ENCODE measurements around the gene SLC36A2.

Gene SLC36A2

DNA sequence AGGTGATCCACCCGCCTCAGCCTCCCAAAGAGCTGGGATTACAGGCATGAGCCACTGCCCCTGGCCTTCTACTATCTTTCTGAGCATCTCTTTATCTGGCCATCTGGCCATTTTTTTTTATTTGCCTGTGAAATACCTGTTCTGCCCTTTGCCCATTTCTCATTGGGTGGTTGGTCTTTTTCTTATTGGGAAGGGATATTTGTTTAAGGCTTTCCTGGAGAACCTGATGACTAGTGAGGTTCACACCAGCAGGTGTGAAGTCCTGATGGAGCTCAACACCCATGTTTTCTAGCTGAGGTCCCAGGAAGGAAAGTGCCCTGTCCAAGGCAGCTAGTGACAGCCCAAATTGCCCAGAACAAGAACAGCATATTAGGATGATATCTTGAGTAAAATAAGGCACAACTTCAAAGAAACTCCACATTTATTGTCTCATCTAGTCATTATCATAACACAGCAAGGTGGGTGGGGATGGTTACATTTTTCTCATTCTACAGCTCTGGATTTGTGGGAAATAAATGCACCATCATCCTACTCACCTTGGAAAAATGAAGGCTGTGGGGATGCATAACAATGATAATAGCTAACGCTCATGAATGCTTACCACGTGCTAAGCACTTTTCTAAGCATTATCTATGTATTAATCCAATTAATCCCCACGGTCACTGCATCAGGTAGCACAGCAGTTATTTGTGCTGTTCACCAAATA, 64.1 kb downstream of the SLC36A2 start:
- no peak for DNase-seq (ENCODE audit: low read depth)

DNA sequence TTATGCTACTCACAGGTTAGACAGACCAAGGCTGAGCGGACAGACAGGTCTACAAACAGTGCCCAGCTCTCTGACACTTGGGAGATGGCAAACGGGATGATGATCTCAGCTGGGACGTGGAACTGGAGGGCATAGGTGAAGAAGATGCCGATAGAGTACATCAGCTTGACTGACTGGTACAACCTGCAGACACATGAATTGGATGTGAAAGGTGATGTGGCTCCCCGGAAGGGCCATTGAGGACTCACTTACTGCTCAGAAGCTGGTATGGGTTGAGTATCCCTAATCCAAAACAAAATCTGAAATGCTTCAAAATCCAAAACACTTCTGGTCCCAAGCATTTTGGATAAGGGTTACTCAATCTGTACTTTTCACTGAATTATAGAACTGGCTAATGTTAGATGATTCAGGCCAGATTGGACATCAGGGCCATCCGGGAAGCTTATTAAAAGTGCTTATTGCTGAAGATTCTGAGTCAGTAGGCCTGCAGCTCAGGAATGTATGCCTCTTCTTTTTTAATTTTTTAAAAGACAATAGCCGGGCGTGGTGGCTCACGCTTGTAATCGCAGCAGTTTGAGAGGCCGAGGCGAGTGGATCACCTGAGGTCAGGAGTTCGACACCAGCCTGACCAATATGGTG, 66.2 kb downstream of the SLC36A2 start:
- DNase-seq (ENCODE audit: low read depth) = no peak

DNA sequence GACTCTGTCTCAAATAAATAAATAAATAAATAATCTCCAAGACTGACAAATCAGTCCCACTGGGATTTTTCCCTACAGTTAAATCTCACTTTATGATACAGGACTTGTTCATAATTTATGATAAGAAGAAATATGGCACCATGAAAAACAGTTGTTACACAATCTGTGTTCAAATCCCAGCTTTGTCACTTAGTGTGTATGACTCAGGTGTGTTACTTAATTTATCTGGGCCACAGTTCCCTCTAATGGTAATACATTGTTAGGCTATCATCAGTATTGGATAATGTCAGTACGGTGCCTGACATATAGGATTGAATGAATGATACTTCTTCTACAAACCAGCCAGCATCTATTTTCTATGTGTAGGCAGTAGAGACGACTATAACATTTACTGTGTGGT, 66.9 kb downstream of the SLC36A2 start:
- no peak for DNase-seq (ENCODE audit: low read depth)

DNA sequence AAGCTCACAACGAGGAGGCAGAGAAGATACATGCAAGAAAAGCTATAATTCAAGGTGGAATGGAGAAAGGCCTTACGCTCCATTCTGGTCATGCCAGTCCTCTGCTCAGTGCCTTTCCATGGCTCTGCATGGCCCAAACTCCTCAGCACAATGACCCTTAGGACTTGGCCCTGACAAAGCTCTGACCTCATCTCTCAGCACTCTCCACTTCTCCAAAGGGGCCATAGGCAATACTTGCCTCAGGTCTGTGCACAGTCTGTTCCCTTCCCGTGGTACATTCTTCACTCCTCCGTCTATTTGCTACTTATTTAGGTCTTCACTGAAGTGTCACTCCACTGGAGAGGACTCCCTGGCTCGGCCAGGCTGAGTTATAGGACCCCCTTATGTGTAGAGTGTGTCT, 68.5 kb downstream of the SLC36A2 start:
- DNase-seq (ENCODE audit: low read depth) = no peak

DNA sequence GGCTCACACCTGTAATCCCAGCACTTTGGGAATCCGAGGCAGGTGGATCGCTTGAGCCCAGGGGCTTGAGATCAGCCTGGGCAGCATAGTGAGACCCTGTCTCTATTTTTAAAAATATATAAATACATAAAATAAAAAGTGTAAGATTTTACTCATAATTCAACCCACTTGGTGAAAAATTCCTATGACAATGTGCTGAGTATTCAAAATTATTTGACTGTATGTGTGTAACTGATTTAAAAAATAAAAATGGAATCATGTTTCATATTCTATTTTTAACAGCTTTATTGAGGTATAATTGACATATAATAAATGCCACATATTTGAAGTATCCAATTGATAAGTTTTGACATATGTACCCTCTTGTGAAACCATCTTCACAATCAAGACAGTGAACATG, 71.6 kb downstream of the SLC36A2 start:
- DNase-seq (ENCODE audit: low read depth) = no peak

DNA sequence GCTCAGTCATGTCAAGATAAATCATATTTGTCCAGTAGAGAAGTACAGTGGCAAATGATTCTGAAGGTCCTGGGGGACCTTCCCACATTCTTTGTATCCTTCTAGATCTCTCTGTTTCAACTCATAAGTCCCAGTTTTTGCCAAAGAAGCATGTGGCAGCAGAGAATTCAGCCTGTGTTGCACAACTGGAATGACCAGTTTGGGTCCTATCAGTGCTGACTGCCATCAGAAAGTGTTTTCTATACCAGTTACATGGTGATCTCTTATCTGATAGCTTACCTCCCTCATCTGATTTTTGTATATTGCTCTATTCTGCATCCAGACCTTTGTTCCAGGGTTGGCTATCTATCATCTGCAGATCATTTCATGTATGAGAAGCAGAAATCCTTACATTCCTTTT, 72.7 kb downstream of the SLC36A2 start:
- no peak for DNase-seq (ENCODE audit: low read depth)

DNA sequence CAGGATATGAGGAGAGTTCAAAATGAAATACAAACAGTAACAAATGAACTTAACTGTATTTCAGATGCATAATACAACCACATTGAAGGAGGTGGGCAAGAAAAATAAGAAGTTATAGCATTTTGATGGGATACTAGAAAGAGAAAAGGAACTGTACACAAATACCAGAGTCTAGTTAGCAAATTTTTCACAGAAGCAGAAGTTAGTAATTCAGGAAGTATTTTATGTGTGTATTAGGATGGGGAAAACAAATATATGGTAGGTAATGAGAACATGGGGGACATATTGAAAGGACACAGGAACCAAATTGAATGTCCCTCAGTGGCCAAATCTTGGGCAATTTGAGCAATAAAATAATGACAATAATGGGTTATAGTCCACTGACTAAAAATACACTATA, 76.0 kb downstream of the SLC36A2 start:
- no peak for DNase-seq (ENCODE audit: low read depth)

DNA sequence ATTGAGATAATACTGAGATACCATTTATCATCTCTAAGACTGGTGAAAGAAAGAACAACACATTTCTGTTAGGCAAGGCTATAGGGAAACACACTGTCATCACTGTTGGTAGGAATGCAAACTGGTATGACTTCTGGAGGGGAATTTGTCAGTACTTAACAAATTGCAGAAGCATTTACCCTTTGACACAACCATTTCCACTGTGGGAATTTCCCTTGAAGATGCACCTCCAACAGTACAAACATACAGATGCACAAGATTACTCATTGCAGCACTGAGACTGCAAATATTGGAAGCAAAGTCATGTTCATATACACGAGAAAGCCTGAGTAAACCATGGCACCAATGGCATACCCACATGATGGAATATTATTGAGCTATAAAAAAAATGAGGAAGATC, 76.8 kb downstream of the SLC36A2 start:
- DNase-seq (ENCODE audit: low read depth) = peak; percentile 13

DNA sequence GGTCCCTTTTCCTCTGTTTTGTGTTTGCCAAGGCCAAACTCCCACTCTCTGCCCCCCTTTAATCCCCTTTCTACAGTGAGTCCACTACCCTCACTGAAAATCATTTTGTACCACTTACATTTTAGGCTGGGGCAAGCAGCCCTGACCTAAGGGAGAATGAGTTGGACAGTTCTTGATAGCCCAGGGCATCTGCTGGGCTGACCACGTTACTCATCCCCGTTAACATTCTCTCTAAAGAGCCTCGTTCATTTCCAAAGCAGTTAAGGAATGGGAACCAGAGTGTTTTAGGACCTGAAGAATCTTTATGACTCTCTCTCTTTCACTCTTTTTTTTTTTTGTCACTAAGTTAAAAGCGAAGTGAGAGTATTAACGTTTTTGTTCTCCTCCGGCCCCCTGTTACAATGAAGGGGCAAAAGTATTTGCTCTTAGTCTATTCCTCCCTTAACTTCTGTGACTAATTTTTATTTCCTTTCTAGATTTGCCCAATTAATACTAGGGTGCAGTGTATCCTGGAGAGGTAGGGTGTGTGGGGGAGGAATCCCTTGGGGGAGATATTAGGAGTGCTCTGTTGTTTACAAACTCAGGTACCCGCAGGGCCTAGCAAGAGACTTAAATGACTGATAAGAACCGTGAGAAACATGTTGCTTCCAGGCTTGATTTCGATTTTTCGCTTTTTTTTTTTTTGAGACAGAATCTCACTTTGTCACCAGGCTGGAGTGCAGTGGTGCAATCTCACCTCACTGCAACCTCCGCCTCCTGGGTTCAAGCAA, 79.7 kb downstream of the SLC36A2 start:
- DNase-seq (ENCODE audit: low read depth) = no peak
